GM12878 (cell line): ENCODE results near the gene PRKG1. TPM values are rescaled to one million over a fixed set of nuclear protein-coding genes. Genes with fewer than 3 reads are reported as not detected.
"Not testable (repeated sequence)": the region's sequence is repeated elsewhere in the genome, so short reads cannot be mapped to it uniquely, and the experiment has no call there.

Experiments used
- ATAC-seq: fragments of 200-7000 bp; cut with Tn5 transposase; 3 replicates; pipeline ENCODE4 v1.9.1; 2020; ENCODE audit warnings: mild to moderate bottlenecking, moderate library complexity
- BruUV-seq: library from RNA; stranded (reverse); fragments of 400-500 nt; replicated peaks from 2 replicates; lab custom pipeline; 2021; lab: Mats Ljungman, UMichigan
- CTCF ChIA-PET: fragments of 300-600 bp; sonication (Branson Sonifier 250); formaldehyde crosslinking; extraction: SDS; loops from one replicate; lab custom pipeline; 2021; ENCODE audit warnings: inconsistent platforms; lab: Yijun Ruan, JAX
- POLR2A ChIA-PET: fragments of 350-600 bp; formaldehyde crosslinking; extraction: SDS; loops from one replicate; lab custom pipeline; 2021; ENCODE audit warnings: inconsistent platforms; lab: Charles Lee
- RAD21 ChIA-PET: fragments of 300-600 bp; sonication (Branson Sonifier 250); formaldehyde crosslinking; loops from one replicate; lab custom pipeline; 2023; ENCODE audit warnings: antibody characterized with exemption; ENCODE audit not compliant: unreplicated experiment; lab: Charles Lee
- SMC1A ChIA-PET: fragments of 300-600 bp; sonication (Branson Sonifier 250); formaldehyde crosslinking; loops from one replicate; lab custom pipeline; 2023; ENCODE audit not compliant: unreplicated experiment, uncharacterized antibody; lab: Charles Lee
- DNase-seq: peaks from one replicate; pipeline ENCODE4 v3.0.0-alpha.2; 2011; ENCODE audit warnings: low read depth, low spot score
- FAIRE-seq: peaks from 3 replicates; lab custom pipeline; 2011; peaks lifted over from hg19 to GRCh38; lab: Jason Lieb, UNC
- H2AFZ ChIP-seq: 2 replicates; pipeline ENCODE4 v1.6.0; 2011; ENCODE audit warnings: low read depth, low read length, control low read depth; ENCODE audit not compliant: control insufficient read depth
- H3K27ac ChIP-seq: 2 replicates; pipeline ENCODE4 v1.5.1; 2011; ENCODE audit warnings: control low read depth; ENCODE audit not compliant: control insufficient read depth, insufficient read depth
- H3K27me3 ChIP-seq, 2 experiments: replicated peaks in 1 of 2; 2 replicates each; pipeline versions ENCODE4 v1.6.0 to v1.6.1; 2011; ENCODE audit warnings: low read length in 1 of 2; ENCODE audit not compliant: control insufficient read depth in 2 of 2, insufficient read depth in 2 of 2
- H3K36me3 ChIP-seq, 2 experiments: 2 replicates each; pipeline ENCODE4 v1.5.1; 2011; ENCODE audit warnings: low read length in 1 of 2; ENCODE audit not compliant: control insufficient read depth in 2 of 2, insufficient read depth in 2 of 2
- H3K4me1 ChIP-seq: 2 replicates; pipeline ENCODE4 v1.6.1; 2011; ENCODE audit warnings: mild to moderate bottlenecking, low read length, moderate library complexity, mixed read lengths; ENCODE audit not compliant: control insufficient read depth, insufficient read depth
- H3K4me2 ChIP-seq: 2 replicates; pipeline ENCODE4 v1.6.0; 2011; ENCODE audit warnings: control low read depth; ENCODE audit not compliant: control insufficient read depth, insufficient read depth
- H3K4me3 ChIP-seq: fragments of 200-600 bp; sonication (generic); 2 replicates; pipeline ENCODE4 v1.5.1; 2016
- H3K79me2 ChIP-seq: 2 replicates; pipeline ENCODE4 v1.6.0; 2011; ENCODE audit warnings: low read length; ENCODE audit not compliant: control insufficient read depth, insufficient read depth
- H3K9ac ChIP-seq: 2 replicates; pipeline ENCODE4 v1.8.0; 2011; ENCODE audit warnings: low read length, control low read depth, mixed read lengths; ENCODE audit not compliant: control insufficient read depth, insufficient read depth
- H3K9me3 ChIP-seq: replicated peaks from 3 replicates; pipeline ENCODE4 v1.5.1; 2011; ENCODE audit warnings: mild to moderate bottlenecking, low read length; ENCODE audit not compliant: control insufficient read depth, insufficient read depth
- H4K20me1 ChIP-seq: 2 replicates; pipeline ENCODE4 v1.6.0; 2011; ENCODE audit not compliant: control insufficient read depth, insufficient read depth
- ATF2 ChIP-seq: IDR thresholded peaks from 2 replicates; pipeline ENCODE4 v1.6.1; 2012; ENCODE audit warnings: low read length, inconsistent platforms
- CBFB ChIP-seq: IDR thresholded peaks from 2 replicates; pipeline ENCODE4 v1.6.1; 2016; ENCODE audit warnings: antibody characterized with exemption, low read depth
- EP300 ChIP-seq, 2 experiments: fragments of 150-350 bp in 1 of 2; IDR thresholded peaks; 2 replicates each; pipeline ENCODE4 v1.6.1; 2011 to 2012; ENCODE audit warnings: low read depth in 2 of 2, low read length in 2 of 2, borderline replicate concordance in 1 of 2, improper control_type of control experiment in 1 of 2, inconsistent platforms in 1 of 2; ENCODE audit not compliant: control insufficient read depth in 1 of 2
- GABPA ChIP-seq: IDR thresholded peaks from 2 replicates; pipeline ENCODE4 v1.6.1; 2014; ENCODE audit warnings: antibody characterized with exemption, low read depth, mild to moderate bottlenecking, inconsistent platforms
- HDAC2 ChIP-seq: fragments of 200-600 bp; sonication (generic); IDR thresholded peaks from 2 replicates; pipeline ENCODE4 v1.6.1; 2017
- KAT2A ChIP-seq: conservative IDR thresholded peaks from 2 replicates; pipeline ENCODE4 v1.6.1; 2011; ENCODE audit warnings: low read depth, low read length; ENCODE audit not compliant: control insufficient read depth
- NR2F1 ChIP-seq: fragments of 450-650 bp; conservative IDR thresholded peaks from 2 replicates; pipeline ENCODE4 v1.6.1; 2017; ENCODE audit warnings: mild to moderate bottlenecking
- PAX8 ChIP-seq: fragments of 450-650 bp; IDR thresholded peaks from 2 replicates; pipeline ENCODE4 v1.6.1; 2017; ENCODE audit warnings: mild to moderate bottlenecking, moderate library complexity
- RFX5 ChIP-seq: IDR thresholded peaks from 2 replicates; pipeline ENCODE4 v1.6.1; 2011; ENCODE audit warnings: low read depth, low read length, improper control_type of control experiment
- TCF3 ChIP-seq: IDR thresholded peaks from 2 replicates; pipeline ENCODE4 v1.6.1; 2012; ENCODE audit warnings: low read depth, mild to moderate bottlenecking, low read length, borderline replicate concordance; ENCODE audit not compliant: insufficient read depth
- ZBED1 ChIP-seq: IDR thresholded peaks from 2 replicates; pipeline ENCODE4 v1.6.1; 2016; ENCODE audit warnings: borderline replicate concordance
- ZBTB4 ChIP-seq: fragments of 450-650 bp; formaldehyde crosslinking; IDR thresholded peaks from 2 replicates; pipeline ENCODE4 v1.4.0; 2022; ENCODE audit warnings: mild to moderate bottlenecking, moderate library complexity
- WGBS: methylation state at CpG from one replicate; pipeline ENCODE4 v1.1.6; 2016; ENCODE audit warnings: low lambda C conversion rate; ENCODE audit not compliant: insufficient replicate concordance, insufficient coverage; ENCODE audit errors: missing lambda C conversion rate; 5-methylcytosine and 5-hydroxymethylcytosine counted together
- in situ Hi-C: fragments of 300-500 bp; cut with MboI; formaldehyde crosslinking; loops from 9 replicates; pipeline ENCODE4 v1.14.3; 2018; ENCODE audit warnings: mixed read lengths
- intact Hi-C: fragments of 100-400 bp; cut with micrococcal nuclease; formaldehyde crosslinking; loops from one replicate; pipeline ENCODE4 v1.14.2; 2022; ENCODE audit not compliant: unreplicated experiment
- polyA plus RNA-seq, 11 experiments: library from polyadenylated mRNA; depleted of rRNA in 4 of 11; unstranded in 6 of 11; stranded (reverse) in 5 of 11; fragments of >200 nt; fragmentation: Nextera tagmentation in 4 of 11; fragmentation: Illumina TruSeq in 1 of 11; extraction: Ambion mirVana in 4 of 11; extraction: Trizol in 1 of 11; gene quantifications; 1 replicate in 1 of 11; 2 replicates in 10 of 11; pipeline versions ENCODE4 v1.2.1 to v1.2.3, GENCODE V29; 2011 to 2016; ENCODE audit warnings: inconsistent platforms in 2 of 11, missing spikeins in 2 of 11, low read depth in 1 of 11
- total RNA-seq, 4 experiments: library from RNA; depleted of rRNA in 3 of 4; stranded (reverse); fragments of >200 nt in 3 of 4; fragmentation: Illumina TruSeq in 1 of 4; extraction: Trizol in 1 of 4; gene quantifications; 2 replicates each; pipeline versions ENCODE4 v1.2.1 to v1.2.3, GENCODE V29; 2013 to 2021

PRKG1 gene
- total and polyA plus RNA-seq, 10 of the 15 experiments (the other 5 are each of a cell fraction or from before 2014, with no cell fraction given): 0.04 to 0.05 TPM; not detected in 8

GRCh38 chr10:52198540-52198939 is 1124.3 kb downstream of the PRKG1 start (continued):
- TF ChIP-seq ZBTB4: no peak

GRCh38 chr10:52204906-52205305 is 1130.6 kb downstream of the PRKG1 start:
- in situ Hi-C loops: loop anchor here (25.0 kb wide), 1 partner anchor 1193 kb away; no protein-coding TSS in a partner anchor
- H3K9me3 ChIP-seq, H3K27ac ChIP-seq, H4K20me1 ChIP-seq, POLR2A ChIA-PET, H3K4me3 ChIP-seq, intact Hi-C loops, H2AFZ ChIP-seq, FAIRE-seq, H3K79me2 ChIP-seq, ATAC-seq, BruUV-seq, CTCF ChIA-PET, SMC1A ChIA-PET, H3K4me2 ChIP-seq, H3K4me1 ChIP-seq, H3K36me3 ChIP-seq, DNase-seq, H3K27me3 ChIP-seq, H3K9ac ChIP-seq, RAD21 ChIA-PET: not testable (repeated sequence)
- WGBS: 9% methylated on average over 7 of the region's 7 CpGs

- no peak overlapping the region for H3K9ac ChIP-seq
- no peaks in the 10 kb centered on the region for H3K9me3 ChIP-seq
- intact Hi-C loops (no loop called here), in situ Hi-C loops (loop anchor here (25.0 kb wide), 1 partner anchor 1196 kb away; no protein-coding TSS in a partner anchor)
- H2AFZ ChIP-seq: no peak overlapping the region
- H3K4me2 ChIP-seq: no peak overlapping the region
- no peak for ATAC-seq
- no peak for FAIRE-seq
- no TSS peak for BruUV-seq
- no peak for DNase-seq
- no peaks in the 10 kb centered on the region for H3K79me2 ChIP-seq
- ChIA-PET CTCF (interaction anchor here (0.5 kb wide), 1 partner anchor 787 kb away, joined by 3 read pairs; no protein-coding TSS in a partner anchor), RAD21 (no interaction called here), POLR2A (no interaction called here), SMC1A (no interaction called here)
- H4K20me1 ChIP-seq: no peaks in the 10 kb centered on the region
- WGBS: 45% methylated on average over 2 of the region's 2 CpGs
- H3K27ac ChIP-seq: no peak overlapping the region
- no peak overlapping the region for H3K4me3 ChIP-seq
- no peaks in the 10 kb centered on the region for H3K36me3 ChIP-seq
- no peaks in the 10 kb centered on the region for H3K4me1 ChIP-seq
- H3K27me3 ChIP-seq: no peaks in the 10 kb centered on the region
- TF ChIP-seq EP300 (IDR thresholded peaks at IDR 0.05; ENCODE audit: borderline replicate concordance in 1 of 2, control insufficient read depth in 1 of 2, low read depth in 2 of 2, low read length in 2 of 2) (no peak), GABPA (no peak), TCF3 (no peak), PAX8 (no peak), NR2F1 (no peak), CBFB (no peak), HDAC2 (no peak), KAT2A (no peak), RFX5 (no peak), ZBED1 (no peak), ATF2 (no peak)
Observed at GRCh38 chr10:52208365-52208764, 1134.1 kb downstream of the PRKG1 start.
